ENCODE data around the gene FLRT3. TPM values are rescaled to one million over a fixed set of nuclear protein-coding genes. Genes with fewer than 3 reads are reported as not detected.

The FLRT3 gene
- total and polyA plus RNA-seq, 2 experiments from 2014 or later = 0.17 to 0.45 TPM

DNA sequence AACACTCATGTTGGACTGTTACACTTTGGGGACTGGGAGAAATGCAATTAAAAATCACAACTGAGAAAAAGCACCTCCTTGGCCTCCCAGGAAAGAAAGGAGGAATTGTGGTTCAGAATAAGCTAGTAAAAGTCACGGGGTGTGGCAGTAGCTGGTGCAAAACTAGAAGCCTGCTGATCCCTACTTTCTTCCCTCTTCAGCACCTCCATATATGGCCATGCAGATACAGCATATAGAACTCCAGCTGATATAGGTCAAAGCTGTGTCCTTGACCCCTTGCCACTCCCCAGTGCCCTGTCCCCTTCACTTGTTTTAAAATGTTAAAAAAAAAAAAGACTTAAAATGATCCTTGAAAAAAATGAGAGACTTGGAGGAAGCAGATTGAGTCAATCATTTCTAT is 5.5 kb upstream of the FLRT3 start:
- peak overlapping the region; percentile 33; the same call in 1 of the 2 replicates for H3K27ac Mint-ChIP-seq
- Histone ChIP-seq H3F3A (replicated peaks; ENCODE audit: low read depth) (no peaks in the 10 kb centered on the region), H3K36me3 (ENCODE audit: insufficient read depth) (no peaks in the 10 kb centered on the region), H3K9me2 (ENCODE audit: insufficient read depth) (no peaks in the 10 kb centered on the region; the same call in 1 of the 2 replicates), H3K79me2 (replicated peaks; ENCODE audit: insufficient read depth) (no peaks in the 10 kb centered on the region), H4K20me1 (replicated peaks; ENCODE audit: insufficient read depth) (no peaks in the 10 kb centered on the region), H3K27ac (ENCODE audit: low read depth) (no peak overlapping the region), H2AFZ (no peak overlapping the region), H3K4me2 (no peak overlapping the region), H3K4me1 (ENCODE audit: insufficient read depth) (0 out of 2 replicates have a peak, but pooled peaks cover 3% of the 10 kb centered on the region), H3K4me3 (no peak overlapping the region), H3K27me3 (ENCODE audit: insufficient read depth) (no peaks in the 10 kb centered on the region)
- no peaks in the 10 kb centered on the region for H3K36me3 Mint-ChIP-seq (ENCODE audit: low read depth)
- peak; percentile 10 for DNase-seq (ENCODE audit: low spot score)
- peaks cover 7% of the 10 kb centered on the region; the same call in 2 of the 3 replicates for H3K4me1 Mint-ChIP-seq
- H3K9me3 Mint-ChIP-seq = no peaks in the 10 kb centered on the region
- TF ChIP-seq, protein P1, sequence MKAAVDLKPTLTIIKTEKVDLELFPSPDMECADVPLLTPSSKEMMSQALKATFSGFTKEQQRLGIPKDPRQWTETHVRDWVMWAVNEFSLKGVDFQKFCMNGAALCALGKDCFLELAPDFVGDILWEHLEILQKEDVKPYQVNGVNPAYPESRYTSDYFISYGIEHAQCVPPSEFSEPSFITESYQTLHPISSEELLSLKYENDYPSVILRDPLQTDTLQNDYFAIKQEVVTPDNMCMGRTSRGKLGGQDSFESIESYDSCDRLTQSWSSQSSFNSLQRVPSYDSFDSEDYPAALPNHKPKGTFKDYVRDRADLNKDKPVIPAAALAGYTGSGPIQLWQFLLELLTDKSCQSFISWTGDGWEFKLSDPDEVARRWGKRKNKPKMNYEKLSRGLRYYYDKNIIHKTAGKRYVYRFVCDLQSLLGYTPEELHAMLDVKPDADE (IDR thresholded peaks at IDR 0.05) = no peak
- TF ChIP-seq JUNB (IDR thresholded peaks at IDR 0.05; ENCODE audit: unreplicated experiment) = no peak
- no peak for TF ChIP-seq EZH2phosphoT487 (IDR thresholded peaks at IDR 0.05; ENCODE audit: unreplicated experiment)
- no peak for TF ChIP-seq CTCF (conservative IDR thresholded peaks at IDR 0.05; ENCODE audit: low read depth in 2 of 2)
- TF ChIP-seq NANOG (IDR thresholded peaks at IDR 0.05; ENCODE audit: borderline replicate concordance) = no peak
- peaks cover 4% of the 10 kb centered on the region for H3K27me3 Mint-ChIP-seq (ENCODE audit: insufficient read depth, low read depth, poor library complexity)
- ATAC-seq = peak; percentile 79
- no peak overlapping the region for H3K4me3 Mint-ChIP-seq

- no peaks in the 10 kb centered on the region for H3K9me3 Mint-ChIP-seq
- no peak overlapping the region for H2AFZ ChIP-seq
Measured at GRCh38 chr20:14341801-14342200, 4.4 kb upstream of the FLRT3 start.

More at GRCh38 chr20:14341801-14342200, 4.4 kb upstream of the FLRT3 start:
- Histone ChIP-seq H3F3A (replicated peaks; ENCODE audit: low read depth) (no peaks in the 10 kb centered on the region), H4K20me1 (replicated peaks; ENCODE audit: insufficient read depth) (no peaks in the 10 kb centered on the region), H3K4me1 (ENCODE audit: insufficient read depth) (peaks cover 7% of the 10 kb centered on the region; the same call in 1 of the 2 replicates), H3K27ac (ENCODE audit: low read depth) (no peak overlapping the region), H3K79me2 (replicated peaks; ENCODE audit: insufficient read depth) (no peaks in the 10 kb centered on the region), H3K27me3 (ENCODE audit: insufficient read depth) (no peaks in the 10 kb centered on the region), H3K9me2 (ENCODE audit: insufficient read depth) (no peaks in the 10 kb centered on the region; the same call in 1 of the 2 replicates), H3K4me2 (no peak overlapping the region), H3K36me3 (ENCODE audit: insufficient read depth) (no peaks in the 10 kb centered on the region), H3K4me3 (no peak overlapping the region)
- ATAC-seq = no peak
- H3K27me3 Mint-ChIP-seq (ENCODE audit: insufficient read depth, low read depth, poor library complexity) = peaks cover 4% of the 10 kb centered on the region
- TF ChIP-seq, protein P2, sequence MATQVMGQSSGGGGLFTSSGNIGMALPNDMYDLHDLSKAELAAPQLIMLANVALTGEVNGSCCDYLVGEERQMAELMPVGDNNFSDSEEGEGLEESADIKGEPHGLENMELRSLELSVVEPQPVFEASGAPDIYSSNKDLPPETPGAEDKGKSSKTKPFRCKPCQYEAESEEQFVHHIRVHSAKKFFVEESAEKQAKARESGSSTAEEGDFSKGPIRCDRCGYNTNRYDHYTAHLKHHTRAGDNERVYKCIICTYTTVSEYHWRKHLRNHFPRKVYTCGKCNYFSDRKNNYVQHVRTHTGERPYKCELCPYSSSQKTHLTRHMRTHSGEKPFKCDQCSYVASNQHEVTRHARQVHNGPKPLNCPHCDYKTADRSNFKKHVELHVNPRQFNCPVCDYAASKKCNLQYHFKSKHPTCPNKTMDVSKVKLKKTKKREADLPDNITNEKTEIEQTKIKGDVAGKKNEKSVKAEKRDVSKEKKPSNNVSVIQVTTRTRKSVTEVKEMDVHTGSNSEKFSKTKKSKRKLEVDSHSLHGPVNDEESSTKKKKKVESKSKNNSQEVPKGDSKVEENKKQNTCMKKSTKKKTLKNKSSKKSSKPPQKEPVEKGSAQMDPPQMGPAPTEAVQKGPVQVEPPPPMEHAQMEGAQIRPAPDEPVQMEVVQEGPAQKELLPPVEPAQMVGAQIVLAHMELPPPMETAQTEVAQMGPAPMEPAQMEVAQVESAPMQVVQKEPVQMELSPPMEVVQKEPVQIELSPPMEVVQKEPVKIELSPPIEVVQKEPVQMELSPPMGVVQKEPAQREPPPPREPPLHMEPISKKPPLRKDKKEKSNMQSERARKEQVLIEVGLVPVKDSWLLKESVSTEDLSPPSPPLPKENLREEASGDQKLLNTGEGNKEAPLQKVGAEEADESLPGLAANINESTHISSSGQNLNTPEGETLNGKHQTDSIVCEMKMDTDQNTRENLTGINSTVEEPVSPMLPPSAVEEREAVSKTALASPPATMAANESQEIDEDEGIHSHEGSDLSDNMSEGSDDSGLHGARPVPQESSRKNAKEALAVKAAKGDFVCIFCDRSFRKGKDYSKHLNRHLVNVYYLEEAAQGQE (IDR thresholded peaks at IDR 0.05; ENCODE audit: unreplicated experiment) = no peak
- no peak for TF ChIP-seq NANOG (IDR thresholded peaks at IDR 0.05; ENCODE audit: borderline replicate concordance)
- no peak for TF ChIP-seq ZNF114 (CRISPR knock-in tag; IDR thresholded peaks at IDR 0.05)
- TF ChIP-seq, protein P1 (IDR thresholded peaks at IDR 0.05) = no peak
- no peak for TF ChIP-seq CREB1 (CRISPR knock-in tag; IDR thresholded peaks at IDR 0.05; ENCODE audit: low read depth)
- no peak for TF ChIP-seq ZNF331 (CRISPR knock-in tag; IDR thresholded peaks at IDR 0.05; ENCODE audit: low read depth)
- DNase-seq (ENCODE audit: low spot score) = no peak
- H3K4me3 Mint-ChIP-seq = no peak overlapping the region
- no peaks in the 10 kb centered on the region for H3K36me3 Mint-ChIP-seq (ENCODE audit: low read depth)
- H3K27ac Mint-ChIP-seq = no peak overlapping the region
- peaks cover 15% of the 10 kb centered on the region; the same call in 2 of the 3 replicates for H3K4me1 Mint-ChIP-seq
